Heart right ventricle (tissue), 16 donors: Measurements from ENCODE around the gene COL8A1. TPM values are rescaled to one million over a fixed set of nuclear protein-coding genes. Genes with fewer than 3 reads are reported as not detected.
A peak's percentile ranks its signal among the peaks of the same experiment; 100 is the strongest.

Source experiments
- ATAC-seq, 8 donors: fragments of 200-7000 bp; cut with Tn5 transposase; one replicate each; pipeline ENCODE4 v1.9.1; 2020; ENCODE audit warnings: mild to moderate bottlenecking in 8 of 8, moderate library complexity in 8 of 8, moderate number of reproducible peaks in 1 of 8
- DNase-seq, 2 donors: peaks; one replicate each; pipeline ENCODE4 v3.0.0-alpha.2; 2020
- H3K27ac ChIP-seq, 10 donors: fragments of 200-600 bp; sonication (generic) in 2 of 10; one replicate each; pipeline versions ENCODE4 v1.5.0 to v1.8.0; 2020 to 2022; ENCODE audit warnings: mild to moderate bottlenecking in 3 of 10
- H3K27me3 ChIP-seq, 7 donors: fragments of 200-600 bp; one replicate each; pipeline ENCODE4 v1.8.0; 2021 to 2022; ENCODE audit warnings: mild to moderate bottlenecking in 2 of 7
- H3K36me3 ChIP-seq, 9 donors: fragments of 200-600 bp; sonication (generic) in 1 of 9; one replicate each; pipeline versions ENCODE4 v1.5.0 to v1.8.0; 2020 to 2022; ENCODE audit warnings: mild to moderate bottlenecking in 2 of 9
- H3K4me1 ChIP-seq, 9 donors: fragments of 200-600 bp; sonication (generic) in 1 of 9; one replicate each; pipeline versions ENCODE4 v1.5.0 to v1.8.0; 2020 to 2022; ENCODE audit warnings: mild to moderate bottlenecking in 4 of 9
- H3K4me3 ChIP-seq, 10 donors: fragments of 200-600 bp; sonication (generic) in 2 of 10; one replicate each; pipeline versions ENCODE4 v1.5.0 to v1.8.0; 2020 to 2022; ENCODE audit warnings: mild to moderate bottlenecking in 7 of 10, moderate library complexity in 2 of 10
- H3K9me3 ChIP-seq, 11 donors: fragments of 200-600 bp in 10 of 11; sonication (generic) in 2 of 11; one replicate each; pipeline versions ENCODE4 v1.5.0 to v1.8.0; 2013 to 2022; ENCODE audit warnings: mild to moderate bottlenecking in 2 of 11, control low read depth in 1 of 11, moderate library complexity in 1 of 11
- CTCF ChIP-seq, 9 donors: fragments of 200-600 bp; sonication (generic) in 2 of 9; IDR thresholded peaks; one replicate each; pipeline versions ENCODE4 v1.5.0 to v1.8.0; 2021 to 2022; ENCODE audit warnings: antibody characterized with exemption in 9 of 9, mild to moderate bottlenecking in 5 of 9, moderate library complexity in 1 of 9
- WGBS, 2 donors: extraction: QIAGEN DNeasy Blood & Tissue Kit; methylation state at CpG; one replicate each; pipeline ENCODE4 v1.1.7; 2013; ENCODE audit warnings: inconsistent platforms in 1 of 2; 5-methylcytosine and 5-hydroxymethylcytosine counted together
- intact Hi-C, 10 donors: fragments of 100-400 bp; cut with DNase I; formaldehyde crosslinking; loops; one replicate each; pipeline versions ENCODE4 v1.11.1 to v1.14.2; 2022
- polyA plus RNA-seq, 2 donors: library from polyadenylated mRNA; stranded (reverse); fragments of 200-250 nt; gene quantifications; one replicate each; pipeline ENCODE4 v1.2.3, GENCODE V29; 2013
- total RNA-seq, 10 donors: library from RNA; stranded (reverse); fragmentation: NEBNext Ultra II Directional in 3 of 10; extraction: Animal tissue kit (Norgen Biotek cat#: 25700) in 3 of 10; gene quantifications; one replicate each; pipeline versions ENCODE4 v1.2.1 to v1.2.4, GENCODE V29; 2021 to 2023
- donor health status: Arrhythmogenic right ventricular cardiomyopathy.
- donor health status: ischemic (EF 13 %, LVEDD 7.1; RV severe dilation, severe dysfunction).
- donor health status: healthy with polysubstance abuse.
- donor health status: DM: no; HTN: yes; CAD: no.
- donor health status: DM: no; HTN: no; CAD: no.
- donor health status: ischemic (EF 25% LVEDD 6.9; RV normal size, moderate dysfunction).
- donor health status: ischemic (EF 25% LVEDD 5.7; RV mildly dilated, moderate dysfunction).
- donor health status: healthy.
- donor health status: DM: yes; HTN: yes; CAD: no.
- donor health status: Ischemic cardiomyopathy.
- donor health status: ischemic (EF 35%, LVEDD 5.7; RV mildly dilated, moderate dysfunction).
- donor health status: nonischemic (EF 11% LVEDD 7.7; RV severe dilation, severe dysfunction).
- donor health status: DM: yes; HTN: yes; CAD: no.
- donor health status: PGD.
- donor health status: ischemic (EF 29% LVEDD 5.4; RV normal size, mild dysfunction).
- donor health status: nonischemic (EF 23%, LVEDD 6.1; RV moderate dilation, normal function).

Gene COL8A1
- total and polyA plus RNA-seq, 12 donors: 7.5 to 32.2 (median 14.5) TPM

- Histone ChIP-seq H3K27me3 (no peaks in the 10 kb centered on the region), H3K4me1 (no peaks in the 10 kb centered on the region), H3K36me3 (peaks cover 0 to 7% (median 0%) of the 10 kb centered on the region in 9 donors), H3K4me3 (no peak overlapping the region), H3K9me3 (no peaks in the 10 kb centered on the region), H3K27ac (no peak overlapping the region)
- 90 to 92% methylated on average over 15 of the region's 15 CpGs for WGBS, 2 donors
- TF ChIP-seq CTCF (IDR thresholded peaks at IDR 0.05): no peak
- ATAC-seq (peak in 2 of 8 donors; percentile 25 to 26), DNase-seq (no peak)
- intact Hi-C loops: no loop called here
Observed at GRCh38 chr3:99795573-99795972, 157.2 kb downstream of the COL8A1 start.

DNA sequence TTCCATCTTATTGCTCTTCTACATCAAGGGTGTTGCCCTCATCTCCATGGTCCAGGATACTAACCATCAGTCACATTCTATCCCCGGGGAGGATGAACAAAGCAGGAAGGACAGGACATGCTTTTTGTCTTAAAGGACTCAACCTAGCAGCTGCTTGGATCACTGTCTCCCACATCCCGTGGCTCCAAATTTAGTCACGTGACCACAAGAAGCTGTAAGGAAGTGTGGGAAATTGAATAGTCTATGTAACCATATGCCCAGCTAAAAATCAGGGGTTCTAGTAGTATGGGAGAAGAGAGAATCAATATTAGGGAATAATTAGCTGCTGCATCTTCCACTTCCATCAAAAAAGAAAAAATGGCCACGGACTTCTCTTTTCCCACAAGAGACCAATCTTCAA is 161.0 kb downstream of the COL8A1 start:
- peaks cover 0 to 4% (median 0%) of the 10 kb centered on the region in 9 donors for H3K4me1 ChIP-seq
- peaks cover 0 to 4% (median under 1%) of the 10 kb centered on the region in 11 donors for H3K9me3 ChIP-seq
- no peak for TF ChIP-seq CTCF (IDR thresholded peaks at IDR 0.05)
- intact Hi-C loops: no loop called here
- ATAC-seq (no peak), DNase-seq (no peak)
- no peak overlapping the region for H3K4me3 ChIP-seq
- H3K27me3 ChIP-seq: no peaks in the 10 kb centered on the region
- no peak overlapping the region for H3K27ac ChIP-seq
- H3K36me3 ChIP-seq: peaks cover 0 to 2% (median 0%) of the 10 kb centered on the region in 9 donors
- 83 to 84% methylated on average over 4 of the region's 4 CpGs for WGBS, 2 donors

- H3K9me3 ChIP-seq: peaks cover 0 to 16% (median 11%) of the 10 kb centered on the region in 11 donors
- 60 to 63% methylated on average over 1 of the region's 1 CpG for WGBS, 2 donors
- DNase-seq: no peak
- TF ChIP-seq CTCF (IDR thresholded peaks at IDR 0.05): no peak
- no peaks in the 10 kb centered on the region for H3K27me3 ChIP-seq
- no peak overlapping the region for H3K4me3 ChIP-seq
- H3K4me1 ChIP-seq: peaks cover 0 to 4% (median 0%) of the 10 kb centered on the region in 9 donors
- H3K36me3 ChIP-seq: no peaks in the 10 kb centered on the region
- H3K27ac ChIP-seq: no peak overlapping the region
- no peak for ATAC-seq
- intact Hi-C loops: no loop called here
Observed at GRCh38 chr3:99803297-99803696, 164.9 kb downstream of the COL8A1 start.

- 97 to 98% methylated on average over 2 of the region's 2 CpGs for WGBS, 2 donors
- intact Hi-C loops: loop anchor here in 1 of 10 donors (5.0 kb wide), 1 partner anchor 783 kb away; no protein-coding TSS in a partner anchor
Observed at GRCh38 chr3:99805160-99805559, 166.8 kb downstream of the COL8A1 start.

More at GRCh38 chr3:99805160-99805559, 166.8 kb downstream of the COL8A1 start:
- Histone ChIP-seq H3K36me3 (no peaks in the 10 kb centered on the region), H3K4me3 (no peak overlapping the region), H3K4me1 (peaks cover 0 to 4% (median 0%) of the 10 kb centered on the region in 9 donors), H3K27ac (no peak overlapping the region), H3K9me3 (peaks cover 0 to 16% (median 11%) of the 10 kb centered on the region in 11 donors), H3K27me3 (no peaks in the 10 kb centered on the region)
- DNase-seq (no peak), ATAC-seq (no peak)
- TF ChIP-seq CTCF (IDR thresholded peaks at IDR 0.05): no peak
